Measurements from ENCODE around the gene WWOX. TPM values are rescaled to one million over a fixed set of nuclear protein-coding genes. Genes with fewer than 3 reads are reported as not detected.

WWOX gene
- total RNA-seq, 1 experiment from 2014 or later, result 28.3 TPM

- Histone ChIP-seq H3K79me2 (ENCODE audit: low read length) (no peaks in the 10 kb centered on the region), H3K9me3 (ENCODE audit: low read length) (no peaks in the 10 kb centered on the region), H3K27ac (ENCODE audit: low read length) (no peak overlapping the region), H3K27me3 (ENCODE audit: low read length) (no peaks in the 10 kb centered on the region), H3K36me3 (ENCODE audit: low read depth, low read length) (no peaks in the 10 kb centered on the region), H2AFZ (ENCODE audit: low read length) (no peak overlapping the region), H3K4me1 (ENCODE audit: insufficient read depth, low read length) (no peaks in the 10 kb centered on the region), H3K4me2 (ENCODE audit: low read length) (no peak overlapping the region), H3F3A (ENCODE audit: low read length, unreplicated experiment) (no peaks in the 10 kb centered on the region), H4K20me1 (ENCODE audit: low read length) (no peaks in the 10 kb centered on the region), H3K9ac (ENCODE audit: low read length) (no peak overlapping the region), H3K9me2 (replicated peaks; ENCODE audit: low read length) (no peaks in the 10 kb centered on the region), H3K4me3 (ENCODE audit: low read length) (no peak overlapping the region)
- ChIA-PET CTCF (no interaction called here), POLR2A (ENCODE audit: unreplicated experiment) (no interaction called here)
- ATAC-seq (no peak), DNase-seq (no peak)
- intact Hi-C loops (cut with micrococcal nuclease), result no loop called here
- BruUV-seq (replicated peaks), result no TSS peak
- TF ChIP-seq EZH2phosphoT487 (IDR thresholded peaks at IDR 0.05; ENCODE audit: borderline replicate concordance, low read length), result no peak
- TF ChIP-seq CTCF (conservative IDR thresholded peaks at IDR 0.05; ENCODE audit: low read depth, low read length), result no peak
- TF ChIP-seq EZH2 (IDR thresholded peaks at IDR 0.05; ENCODE audit: low read length, unreplicated experiment), result no peak
Measured at GRCh38 chr16:78607465-78607864, 508.0 kb downstream of the WWOX start.

- Histone ChIP-seq H2AFZ (ENCODE audit: low read length) (no peak overlapping the region), H3F3A (ENCODE audit: low read length, unreplicated experiment) (no peaks in the 10 kb centered on the region), H3K27ac (ENCODE audit: low read length) (no peak overlapping the region), H3K9me2 (replicated peaks; ENCODE audit: low read length) (no peaks in the 10 kb centered on the region), H3K4me2 (ENCODE audit: low read length) (no peak overlapping the region), H3K27me3 (ENCODE audit: low read length) (no peaks in the 10 kb centered on the region), H3K9me3 (ENCODE audit: low read length) (no peaks in the 10 kb centered on the region), H3K79me2 (ENCODE audit: low read length) (no peaks in the 10 kb centered on the region), H3K4me1 (ENCODE audit: insufficient read depth, low read length) (no peaks in the 10 kb centered on the region), H4K20me1 (ENCODE audit: low read length) (no peaks in the 10 kb centered on the region), H3K36me3 (ENCODE audit: low read depth, low read length) (no peaks in the 10 kb centered on the region), H3K4me3 (ENCODE audit: low read length) (no peak overlapping the region), H3K9ac (ENCODE audit: low read length) (no peak overlapping the region)
- TF ChIP-seq CTCF (conservative IDR thresholded peaks at IDR 0.05; ENCODE audit: low read depth, low read length) (no peak), EZH2phosphoT487 (IDR thresholded peaks at IDR 0.05; ENCODE audit: borderline replicate concordance, low read length) (no peak), EZH2 (IDR thresholded peaks at IDR 0.05; ENCODE audit: low read length, unreplicated experiment) (no peak)
- intact Hi-C loops (cut with micrococcal nuclease), result no loop called here
- BruUV-seq (replicated peaks), result no TSS peak
- ChIA-PET CTCF (no interaction called here), POLR2A (ENCODE audit: unreplicated experiment) (no interaction called here)
- ATAC-seq, result no peak
- DNase-seq, result no peak
Measured at GRCh38 chr16:78608305-78608776, 508.9 kb downstream of the WWOX start.

GRCh38 chr16:78609402-78610274 lies 510.2 kb downstream of the WWOX start:
- DNase-seq (no peak), ATAC-seq (no peak)
- no peaks in the 10 kb centered on the region for H3K36me3 ChIP-seq (ENCODE audit: low read depth, low read length)
- no peak overlapping the region for H3K4me2 ChIP-seq (ENCODE audit: low read length)
- H3K9ac ChIP-seq (ENCODE audit: low read length), result no peak overlapping the region
- H3K4me1 ChIP-seq (ENCODE audit: insufficient read depth, low read length), result no peaks in the 10 kb centered on the region
- H3K79me2 ChIP-seq (ENCODE audit: low read length), result no peaks in the 10 kb centered on the region
- CTCF ChIA-PET, result no interaction called here
- intact Hi-C loops (cut with micrococcal nuclease), result no loop called here
- TF ChIP-seq EZH2 (IDR thresholded peaks at IDR 0.05; ENCODE audit: low read length, unreplicated experiment) (no peak), EZH2phosphoT487 (IDR thresholded peaks at IDR 0.05; ENCODE audit: borderline replicate concordance, low read length) (no peak), CTCF (conservative IDR thresholded peaks at IDR 0.05; ENCODE audit: low read depth, low read length) (no peak)
- no peak overlapping the region for H3K27ac ChIP-seq (ENCODE audit: low read length)
- H4K20me1 ChIP-seq (ENCODE audit: low read length), result no peaks in the 10 kb centered on the region
- H3F3A ChIP-seq (ENCODE audit: low read length, unreplicated experiment), result no peaks in the 10 kb centered on the region
- H3K9me3 ChIP-seq (ENCODE audit: low read length), result no peaks in the 10 kb centered on the region
- H2AFZ ChIP-seq (ENCODE audit: low read length), result no peak overlapping the region
- no peaks in the 10 kb centered on the region for H3K9me2 ChIP-seq (replicated peaks; ENCODE audit: low read length)
- no peak overlapping the region for H3K4me3 ChIP-seq (ENCODE audit: low read length)
- H3K27me3 ChIP-seq (ENCODE audit: low read length), result no peaks in the 10 kb centered on the region
- POLR2A ChIA-PET (ENCODE audit: unreplicated experiment), result no interaction called here
- no TSS peak for BruUV-seq (replicated peaks)
